GM12878 (cell line): Measurements from ENCODE around the gene PDIA3. TPM values are rescaled to one million over a fixed set of nuclear protein-coding genes. Genes with fewer than 3 reads are reported as not detected.

Experiments
- ATF2 ChIP-seq: IDR thresholded peaks from 2 replicates; pipeline ENCODE4 v1.6.1; 2012; ENCODE audit warnings: low read length, inconsistent platforms
- ATF7 ChIP-seq: fragments of 450-650 bp; IDR thresholded peaks from 2 replicates; pipeline ENCODE4 v1.6.1; 2016; ENCODE audit warnings: low read depth, mild to moderate bottlenecking
- CEBPZ ChIP-seq: fragments of 150-350 bp; IDR thresholded peaks from 2 replicates; pipeline ENCODE4 v1.6.1; 2016; ENCODE audit warnings: low read depth, low read length
- YBX1 ChIP-seq: fragments of 450-650 bp; IDR thresholded peaks from 2 replicates; pipeline ENCODE4 v1.6.1; 2016; ENCODE audit warnings: antibody characterized with exemption
- ZNF217 ChIP-seq: fragments of 450-650 bp; IDR thresholded peaks from 2 replicates; pipeline ENCODE4 v1.6.1; 2017; ENCODE audit warnings: antibody characterized with exemption, mild to moderate bottlenecking
- ZNF592 ChIP-seq: fragments of 450-650 bp; IDR thresholded peaks from 2 replicates; pipeline ENCODE4 v1.6.1; 2017; ENCODE audit warnings: mild to moderate bottlenecking, moderate library complexity
- polyA plus RNA-seq, 11 experiments: library from polyadenylated mRNA; depleted of rRNA in 4 of 11; unstranded in 6 of 11; stranded (reverse) in 5 of 11; fragments of >200 nt; fragmentation: Nextera tagmentation in 4 of 11; fragmentation: Illumina TruSeq in 1 of 11; extraction: Ambion mirVana in 4 of 11; extraction: Trizol in 1 of 11; gene quantifications; 1 replicate in 1 of 11; 2 replicates in 10 of 11; pipeline versions ENCODE4 v1.2.1 to v1.2.3, GENCODE V29; 2011 to 2016; ENCODE audit warnings: inconsistent platforms in 2 of 11, missing spikeins in 2 of 11, low read depth in 1 of 11
- total RNA-seq, 4 experiments: library from RNA; depleted of rRNA in 3 of 4; stranded (reverse); fragments of >200 nt in 3 of 4; fragmentation: Illumina TruSeq in 1 of 4; extraction: Trizol in 1 of 4; gene quantifications; 2 replicates each; pipeline versions ENCODE4 v1.2.1 to v1.2.3, GENCODE V29; 2013 to 2021

PDIA3 gene
- total and polyA plus RNA-seq, 10 of the 15 experiments (the other 5 are each of a cell fraction or from before 2014, with no cell fraction given), result 18.2 to 716 (median 181) TPM

DNA sequence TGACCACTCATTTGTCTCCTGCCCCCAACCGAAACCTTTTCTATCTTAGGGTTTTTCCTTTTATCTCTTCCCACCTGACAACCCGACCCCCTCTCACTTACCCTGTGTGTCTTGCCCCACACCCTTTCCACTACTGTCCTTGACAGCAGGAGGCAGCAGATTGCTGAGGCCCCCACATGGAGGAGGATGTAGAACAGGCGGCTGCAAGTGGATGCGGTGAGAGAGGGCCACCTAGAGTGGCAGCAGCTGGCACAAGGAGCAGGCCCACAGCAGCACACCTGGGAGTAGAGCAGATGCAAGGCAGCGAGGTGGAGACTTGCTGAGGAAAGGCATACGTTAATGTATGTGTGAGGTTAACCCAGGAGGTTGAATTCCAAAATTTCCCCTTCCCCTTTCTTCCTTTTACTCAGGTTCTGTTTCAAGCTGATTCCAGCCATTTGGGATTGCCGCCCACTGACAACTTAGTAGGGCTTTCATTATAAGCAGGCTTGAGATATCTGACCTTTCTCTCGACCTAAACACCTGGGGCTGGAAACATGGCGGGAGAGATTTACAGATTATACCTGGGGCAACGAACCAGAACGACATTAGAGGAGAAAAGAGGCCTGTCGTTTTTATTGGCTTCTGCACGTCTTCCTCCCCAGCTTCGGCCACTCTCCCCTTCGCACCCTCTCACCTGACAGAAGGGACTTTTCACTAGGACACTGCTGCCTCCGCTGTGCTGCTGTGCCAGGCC is 53.1 kb downstream of the PDIA3 start (continued):
- TF ChIP-seq CEBPZ (no peak), YBX1 (no peak), ZNF592 (no peak), ATF2 (no peak), ZNF217 (no peak), ATF7 (no peak)
